GM23338 (cell line): ENCODE measurements around the gene PRSS50. TPM values are rescaled to one million over a fixed set of nuclear protein-coding genes. Genes with fewer than 3 reads are reported as not detected.

Experiments
- ATAC-seq: fragments of 200-7000 bp; cut with Tn5 transposase; 3 replicates; pipeline ENCODE4 v1.9.1; 2020
- DNase-seq: peaks from one replicate; pipeline ENCODE4 v3.0.0-alpha.2; 2015; ENCODE audit warnings: low spot score
- H2AFZ ChIP-seq: fragments of 200-600 bp; sonication (generic); 2 replicates; pipeline ENCODE4 v1.8.0; 2016; ENCODE audit warnings: antibody characterized with exemption, mild to moderate bottlenecking, moderate library complexity
- H3F3A ChIP-seq: fragments of 200-600 bp; sonication (generic); replicated peaks from 2 replicates; pipeline ENCODE4 v1.8.0; 2017; ENCODE audit warnings: antibody characterized with exemption, mixed run types, low read depth
- H3K27ac ChIP-seq: fragments of 200-600 bp; sonication (generic); 2 replicates; pipeline ENCODE4 v1.6.1; 2016; ENCODE audit warnings: low read depth
- H3K27me3 ChIP-seq: fragments of 200-600 bp; sonication (generic); 2 replicates; pipeline ENCODE4 v1.8.0; 2016; ENCODE audit warnings: mild to moderate bottlenecking, mixed run types, moderate library complexity; ENCODE audit not compliant: insufficient read depth
- H3K36me3 ChIP-seq: fragments of 200-600 bp; sonication (generic); 2 replicates; pipeline ENCODE4 v1.8.0; 2016; ENCODE audit warnings: mild to moderate bottlenecking; ENCODE audit not compliant: insufficient read depth
- H3K4me1 ChIP-seq: fragments of 200-600 bp; sonication (generic); 2 replicates; pipeline ENCODE4 v1.8.0; 2016; ENCODE audit warnings: mild to moderate bottlenecking, moderate library complexity; ENCODE audit not compliant: insufficient read depth
- H3K4me2 ChIP-seq: fragments of 200-600 bp; sonication (generic); 2 replicates; pipeline ENCODE4 v1.7.1; 2017; ENCODE audit warnings: mixed run types
- H3K4me3 ChIP-seq: fragments of 200-600 bp; sonication (generic); 2 replicates; pipeline ENCODE4 v1.6.1; 2016; ENCODE audit warnings: mixed run types
- H3K79me2 ChIP-seq: fragments of 200-600 bp; sonication (generic); replicated peaks from 2 replicates; pipeline ENCODE4 v1.8.0; 2017; ENCODE audit warnings: mild to moderate bottlenecking; ENCODE audit not compliant: insufficient read depth
- H3K9me2 ChIP-seq: fragments of 200-600 bp; sonication (generic); 2 replicates; pipeline ENCODE4 v1.8.0; 2017; ENCODE audit not compliant: insufficient read depth
- H4K20me1 ChIP-seq: fragments of 200-600 bp; sonication (generic); replicated peaks from 2 replicates; pipeline ENCODE4 v1.8.0; 2017; ENCODE audit warnings: mild to moderate bottlenecking; ENCODE audit not compliant: insufficient read depth
- H3K27ac Mint-ChIP-seq: 2 replicates; pipeline ENCODE4 v1.8.0; 2020; ENCODE audit warnings: inconsistent platforms, mild to moderate bottlenecking, moderate library complexity, mixed read lengths
- H3K27me3 Mint-ChIP-seq: 3 replicates; pipeline ENCODE4 v1.8.0; 2022; ENCODE audit warnings: low read depth, mild to moderate bottlenecking, moderate library complexity, mixed read lengths, inconsistent platforms; ENCODE audit not compliant: insufficient read depth, poor library complexity
- H3K36me3 Mint-ChIP-seq: 3 replicates; pipeline ENCODE4 v1.8.0; 2021; ENCODE audit warnings: low read depth, mild to moderate bottlenecking, inconsistent platforms, moderate library complexity, mixed read lengths
- H3K4me1 Mint-ChIP-seq: 3 replicates; pipeline ENCODE4 v1.8.0; 2020; ENCODE audit warnings: mild to moderate bottlenecking, inconsistent platforms, mixed read lengths
- H3K4me3 Mint-ChIP-seq: 3 replicates; pipeline ENCODE4 v1.8.0; 2021; ENCODE audit warnings: moderate library complexity, mild to moderate bottlenecking, inconsistent platforms, mixed read lengths
- H3K9me3 Mint-ChIP-seq: 3 replicates; pipeline ENCODE4 v1.8.0; 2020; ENCODE audit warnings: moderate library complexity, mild to moderate bottlenecking, inconsistent platforms, mixed read lengths
- CREB1 ChIP-seq: fragments of 250-450 bp; sonication (Bioruptor Pico); IDR thresholded peaks from 2 replicates; pipeline ENCODE4 v1.5.0; 2020; ENCODE audit warnings: low read depth, mild to moderate bottlenecking, moderate library complexity
- CTCF ChIP-seq, 2 experiments: fragments of 200-600 bp in 1 of 2; sonication (generic) in 1 of 2; conservative IDR thresholded peaks; 2 replicates each; pipeline versions ENCODE4 v1.5.1 to v1.6.1; 2016 to 2017; ENCODE audit warnings: antibody characterized with exemption in 2 of 2, low read depth in 2 of 2, mild to moderate bottlenecking in 2 of 2, moderate library complexity in 1 of 2
- EZH2 ChIP-seq: fragments of 200-600 bp; sonication (generic); IDR thresholded peaks from one replicate; pipeline ENCODE4 v1.8.0; 2017; ENCODE audit warnings: antibody characterized with exemption, mild to moderate bottlenecking, low read depth; ENCODE audit not compliant: unreplicated experiment
- EZH2phosphoT487 ChIP-seq: fragments of 200-600 bp; sonication (generic); IDR thresholded peaks from one replicate; pipeline ENCODE4 v1.8.1; 2018; ENCODE audit warnings: antibody characterized with exemption; ENCODE audit not compliant: unreplicated experiment
- JUNB ChIP-seq: IDR thresholded peaks from one replicate; pipeline ENCODE4 v1.6.1; 2016; ENCODE audit warnings: antibody characterized with exemption; ENCODE audit not compliant: unreplicated experiment
- NANOG ChIP-seq: IDR thresholded peaks from 2 replicates; pipeline ENCODE4 v1.6.1; 2016; ENCODE audit warnings: antibody characterized with exemption, borderline replicate concordance
- POLR2AphosphoS5 ChIP-seq: IDR thresholded peaks from 2 replicates; pipeline ENCODE4 v1.6.1; 2016; ENCODE audit warnings: antibody characterized with exemption, low read depth
- REST ChIP-seq: IDR thresholded peaks from one replicate; pipeline ENCODE4 v1.6.1; 2018; ENCODE audit warnings: antibody characterized with exemption; ENCODE audit not compliant: unreplicated experiment
- STAT1 ChIP-seq: IDR thresholded peaks from one replicate; pipeline ENCODE4 v1.6.1; 2016; ENCODE audit warnings: antibody characterized with exemption; ENCODE audit not compliant: unreplicated experiment
- ZNF114 ChIP-seq: fragments of 250-450 bp; sonication (Bioruptor Pico); IDR thresholded peaks from 2 replicates; pipeline ENCODE4 v1.5.0; 2020; ENCODE audit warnings: mild to moderate bottlenecking, moderate library complexity
- ZNF331 ChIP-seq: fragments of 250-450 bp; sonication (Bioruptor Pico); IDR thresholded peaks from 2 replicates; pipeline ENCODE4 v1.5.0; 2020; ENCODE audit warnings: low read depth, mild to moderate bottlenecking, moderate library complexity
- polyA plus RNA-seq: library from polyadenylated mRNA; unstranded; fragments of >200 nt; fragmentation: Nextera tagmentation; extraction: Ambion mirVana; gene quantifications from 2 replicates; pipeline ENCODE4 v1.2.1, GENCODE V29; 2016
- total RNA-seq: library from RNA; depleted of rRNA; stranded (reverse); fragments of >200 nt; shearing (Covaris generic); gene quantifications from 2 replicates; pipeline ENCODE4 v1.2.3, GENCODE V29; 2014

The PRSS50 gene
- total and polyA plus RNA-seq, 2 experiments from 2014 or later = 0.60 to 1.5 TPM

GRCh38 chr3:46681387-46681786 is 36.3 kb downstream of the PRSS50 start:
- H3K27me3 Mint-ChIP-seq = peaks cover 15% of the 10 kb centered on the region
- H3K36me3 Mint-ChIP-seq = peaks cover 3% of the 10 kb centered on the region; the same call in 1 of the 3 replicates
- H3K9me3 Mint-ChIP-seq = no peaks in the 10 kb centered on the region
- no peak overlapping the region for H3K4me2 ChIP-seq
- no peaks in the 10 kb centered on the region for H3K4me1 ChIP-seq
- H3F3A ChIP-seq = no peaks in the 10 kb centered on the region
- H3K27me3 ChIP-seq = no peaks in the 10 kb centered on the region
- no peak for ATAC-seq
- no peaks in the 10 kb centered on the region; the same call in 1 of the 2 replicates for H4K20me1 ChIP-seq
- TF ChIP-seq CTCF (conservative IDR thresholded peaks at IDR 0.05; ENCODE audit: low read depth in 2 of 2) (no peak), STAT1 (no peak), EZH2 (no peak), NANOG (no peak), ZNF331 (CRISPR knock-in tag) (no peak), POLR2AphosphoS5 (no peak), CREB1 (CRISPR knock-in tag) (no peak), ZNF114 (no peak), JUNB (no peak), REST (no peak)
- no peak overlapping the region for H3K4me3 ChIP-seq
- H3K4me3 Mint-ChIP-seq = no peak overlapping the region
- H3K27ac Mint-ChIP-seq = no peak overlapping the region
- no peaks in the 10 kb centered on the region for H3K36me3 ChIP-seq
- no peak for DNase-seq
- no peak overlapping the region for H3K27ac ChIP-seq
- no peaks in the 10 kb centered on the region for H3K9me2 ChIP-seq
- no peak overlapping the region for H2AFZ ChIP-seq
- no peaks in the 10 kb centered on the region for H3K79me2 ChIP-seq
- H3K4me1 Mint-ChIP-seq = no peaks in the 10 kb centered on the region; the same call in 1 of the 3 replicates

- H3K27ac Mint-ChIP-seq = no peak overlapping the region
- Histone ChIP-seq H3F3A (no peaks in the 10 kb centered on the region), H3K4me1 (no peaks in the 10 kb centered on the region), H2AFZ (no peak overlapping the region), H3K4me2 (no peak overlapping the region), H3K4me3 (no peak overlapping the region), H3K27ac (no peak overlapping the region), H3K79me2 (no peaks in the 10 kb centered on the region), H3K9me2 (no peaks in the 10 kb centered on the region), H3K36me3 (no peaks in the 10 kb centered on the region), H3K27me3 (no peaks in the 10 kb centered on the region), H4K20me1 (no peaks in the 10 kb centered on the region; the same call in 1 of the 2 replicates)
- no peaks in the 10 kb centered on the region for H3K9me3 Mint-ChIP-seq
- peaks cover 3% of the 10 kb centered on the region; the same call in 1 of the 3 replicates for H3K36me3 Mint-ChIP-seq
- ATAC-seq (no peak), DNase-seq (no peak)
- H3K4me3 Mint-ChIP-seq = no peak overlapping the region
- H3K27me3 Mint-ChIP-seq = peaks cover 15% of the 10 kb centered on the region
- H3K4me1 Mint-ChIP-seq = no peaks in the 10 kb centered on the region; the same call in 1 of the 3 replicates
- TF ChIP-seq NANOG (no peak), POLR2AphosphoS5 (no peak), JUNB (no peak), STAT1 (no peak), ZNF114 (no peak), REST (no peak), EZH2phosphoT487 (no peak), ZNF331 (CRISPR knock-in tag) (no peak), EZH2 (no peak), CTCF (conservative IDR thresholded peaks at IDR 0.05; ENCODE audit: low read depth in 2 of 2) (no peak)
Observed at GRCh38 chr3:46680298-46680826, 37.3 kb downstream of the PRSS50 start.
